GF-D8 (cell line): ENCODE data around the gene STX8.
A peak's percentile ranks its signal among the peaks of the same experiment; 100 is the strongest.

ENCODE experiments used
- DNase-seq: peaks from one replicate; lab custom pipeline; 2025; lab: John Stamatoyannopoulos, UW

The STX8 gene

DNA sequence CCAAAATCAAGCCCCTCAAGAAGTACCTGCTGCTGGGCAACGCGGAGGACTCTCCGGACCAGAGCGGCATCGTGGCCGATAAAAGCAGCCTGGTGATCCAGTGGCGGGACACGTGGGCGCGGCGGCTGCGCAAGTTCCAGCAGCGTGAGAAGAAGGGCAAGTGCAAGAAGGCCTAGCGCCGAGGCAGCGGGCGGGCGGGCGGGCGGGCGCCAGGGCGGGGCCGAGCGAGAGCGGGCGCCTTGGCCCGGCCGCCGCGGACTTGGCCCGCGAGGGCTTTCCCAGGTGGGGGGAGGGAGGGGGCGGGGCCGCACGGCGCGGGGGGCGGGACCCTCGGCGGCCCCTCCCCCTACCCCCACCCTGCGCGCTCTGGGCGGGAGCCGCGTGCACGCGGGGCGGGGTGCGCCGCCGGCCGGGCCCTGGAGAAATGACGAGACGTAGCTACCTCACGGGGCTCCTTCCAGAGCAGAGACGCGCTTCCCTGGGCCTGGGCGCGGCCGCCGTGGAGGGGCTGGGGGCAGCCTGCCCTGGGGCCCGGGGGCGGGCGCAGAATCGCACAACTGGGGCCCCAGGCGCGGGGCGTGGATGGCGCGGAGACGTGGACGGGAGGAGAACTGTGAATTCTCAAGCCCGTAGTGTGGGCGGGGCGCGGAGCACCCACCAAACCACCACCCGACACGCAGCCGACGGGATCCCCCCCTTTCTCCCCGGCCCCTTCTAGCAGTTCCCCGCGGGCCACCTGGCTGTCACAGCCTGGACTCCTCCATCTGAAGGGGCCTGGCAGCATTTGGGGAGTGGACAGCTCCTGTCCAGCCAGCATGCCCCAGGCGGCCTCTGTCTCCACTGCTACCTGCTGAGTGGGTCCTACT is 335.6 kb downstream of the STX8 start:
- DNase-seq = no peak

GRCh38 chr17:9239246-9239792 is 336.3 kb downstream of the STX8 start:
- no peak for DNase-seq

GRCh38 chr17:9238340-9239245 is 337.0 kb downstream of the STX8 start:
- no peak for DNase-seq

GRCh38 chr17:9237661-9238301 is 337.8 kb downstream of the STX8 start:
- DNase-seq = no peak

- DNase-seq = no peak
Observed at GRCh38 chr17:9237053-9237410, 338.6 kb downstream of the STX8 start.

- DNase-seq = no peak
Observed at GRCh38 chr17:9236286-9237052, 339.2 kb downstream of the STX8 start.

- DNase-seq = no peak
Observed at GRCh38 chr17:9235346-9235745, 340.3 kb downstream of the STX8 start.

GRCh38 chr17:9234389-9234945 is 341.2 kb downstream of the STX8 start:
- DNase-seq = no peak

- DNase-seq = no peak
Observed at GRCh38 chr17:9233761-9234160, 341.9 kb downstream of the STX8 start.

- DNase-seq = no peak
Observed at GRCh38 chr17:9233271-9233599, 342.4 kb downstream of the STX8 start.

GRCh38 chr17:9232591-9233270 is 342.9 kb downstream of the STX8 start:
- DNase-seq = peak; percentile 1

GRCh38 chr17:9232155-9232475 is 343.5 kb downstream of the STX8 start:
- DNase-seq = no peak

- no peak for DNase-seq
Observed at GRCh38 chr17:9231449-9232154, 344.0 kb downstream of the STX8 start.

DNA sequence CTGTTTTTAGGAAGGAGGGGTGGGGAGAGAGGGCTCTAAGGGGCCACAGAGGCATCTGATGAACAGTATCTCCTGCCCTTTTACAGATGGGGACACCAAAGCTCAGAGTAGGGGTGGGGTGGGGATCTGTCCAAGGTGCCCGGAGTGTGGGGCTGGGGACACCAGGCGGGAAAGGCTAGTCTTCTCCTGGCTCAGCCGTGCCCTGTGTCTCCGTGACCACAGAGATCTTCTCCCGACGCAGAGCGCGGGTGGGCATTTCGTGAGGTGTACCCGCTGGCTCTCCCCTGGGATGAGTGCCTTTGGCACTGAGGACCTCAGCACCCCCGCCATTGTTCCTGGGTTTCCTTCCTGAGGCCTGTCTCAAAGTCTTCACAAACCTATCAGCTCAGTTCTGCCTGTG is 344.8 kb downstream of the STX8 start:
- no peak for DNase-seq

DNA sequence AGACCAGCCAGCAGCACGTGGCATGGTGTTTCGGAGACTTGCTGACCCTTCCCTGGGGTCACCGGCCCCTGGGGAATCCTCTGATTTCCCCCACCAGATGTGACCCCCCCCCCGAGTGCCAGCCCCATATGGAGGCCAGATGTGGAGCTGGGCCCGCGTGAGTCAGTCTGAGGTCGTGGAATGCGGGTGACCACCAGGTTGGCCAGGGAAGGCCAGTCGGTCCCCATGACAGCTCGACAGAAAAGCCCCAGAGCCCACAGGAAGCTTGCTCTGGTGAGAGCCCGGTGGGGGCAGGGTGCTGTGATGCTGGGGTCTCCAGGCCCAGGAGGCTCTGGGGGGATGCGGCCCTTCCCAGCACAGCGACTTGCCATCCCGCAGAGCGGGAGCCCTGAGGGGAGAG is 345.3 kb downstream of the STX8 start:
- DNase-seq = no peak

- no peak for DNase-seq
Observed at GRCh38 chr17:9229826-9230201, 345.8 kb downstream of the STX8 start.

GRCh38 chr17:9229160-9229825 is 346.3 kb downstream of the STX8 start:
- no peak for DNase-seq

GRCh38 chr17:9228408-9229159 is 347.0 kb downstream of the STX8 start:
- DNase-seq = no peak

DNA sequence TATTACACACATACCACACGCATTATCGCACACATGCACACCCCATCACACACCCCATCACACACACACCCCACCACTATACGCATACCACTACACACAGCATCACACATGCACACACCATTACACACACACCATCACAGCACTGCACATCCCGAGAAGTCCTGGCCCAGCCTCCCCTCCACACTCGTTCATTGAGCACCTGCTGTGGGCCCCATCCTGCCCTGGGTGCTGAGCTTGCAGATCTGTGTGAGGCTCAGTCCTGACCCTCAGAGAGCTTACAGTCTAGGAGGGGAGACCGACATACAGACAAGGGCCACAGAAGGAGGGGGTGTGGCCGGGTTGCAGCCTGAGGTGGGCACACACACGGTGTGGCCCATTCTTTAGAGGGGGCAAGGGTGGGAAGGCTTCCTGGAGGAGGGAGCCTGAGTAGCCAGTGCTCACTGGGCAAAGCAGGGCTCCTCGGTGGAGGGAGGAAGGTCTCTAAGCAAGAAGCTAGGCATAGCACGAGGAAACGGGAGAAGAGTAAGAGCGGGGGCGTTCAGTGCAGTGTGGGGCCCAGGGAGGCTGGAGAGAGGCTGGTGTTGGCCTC is 347.7 kb downstream of the STX8 start:
- no peak for DNase-seq
